ENCODE data around the gene EFCAB6. TPM values are rescaled to one million over a fixed set of nuclear protein-coding genes. Genes with fewer than 3 reads are reported as not detected.
A peak's percentile ranks its signal among the peaks of the same experiment; 100 is the strongest.

Gene EFCAB6, protein sequence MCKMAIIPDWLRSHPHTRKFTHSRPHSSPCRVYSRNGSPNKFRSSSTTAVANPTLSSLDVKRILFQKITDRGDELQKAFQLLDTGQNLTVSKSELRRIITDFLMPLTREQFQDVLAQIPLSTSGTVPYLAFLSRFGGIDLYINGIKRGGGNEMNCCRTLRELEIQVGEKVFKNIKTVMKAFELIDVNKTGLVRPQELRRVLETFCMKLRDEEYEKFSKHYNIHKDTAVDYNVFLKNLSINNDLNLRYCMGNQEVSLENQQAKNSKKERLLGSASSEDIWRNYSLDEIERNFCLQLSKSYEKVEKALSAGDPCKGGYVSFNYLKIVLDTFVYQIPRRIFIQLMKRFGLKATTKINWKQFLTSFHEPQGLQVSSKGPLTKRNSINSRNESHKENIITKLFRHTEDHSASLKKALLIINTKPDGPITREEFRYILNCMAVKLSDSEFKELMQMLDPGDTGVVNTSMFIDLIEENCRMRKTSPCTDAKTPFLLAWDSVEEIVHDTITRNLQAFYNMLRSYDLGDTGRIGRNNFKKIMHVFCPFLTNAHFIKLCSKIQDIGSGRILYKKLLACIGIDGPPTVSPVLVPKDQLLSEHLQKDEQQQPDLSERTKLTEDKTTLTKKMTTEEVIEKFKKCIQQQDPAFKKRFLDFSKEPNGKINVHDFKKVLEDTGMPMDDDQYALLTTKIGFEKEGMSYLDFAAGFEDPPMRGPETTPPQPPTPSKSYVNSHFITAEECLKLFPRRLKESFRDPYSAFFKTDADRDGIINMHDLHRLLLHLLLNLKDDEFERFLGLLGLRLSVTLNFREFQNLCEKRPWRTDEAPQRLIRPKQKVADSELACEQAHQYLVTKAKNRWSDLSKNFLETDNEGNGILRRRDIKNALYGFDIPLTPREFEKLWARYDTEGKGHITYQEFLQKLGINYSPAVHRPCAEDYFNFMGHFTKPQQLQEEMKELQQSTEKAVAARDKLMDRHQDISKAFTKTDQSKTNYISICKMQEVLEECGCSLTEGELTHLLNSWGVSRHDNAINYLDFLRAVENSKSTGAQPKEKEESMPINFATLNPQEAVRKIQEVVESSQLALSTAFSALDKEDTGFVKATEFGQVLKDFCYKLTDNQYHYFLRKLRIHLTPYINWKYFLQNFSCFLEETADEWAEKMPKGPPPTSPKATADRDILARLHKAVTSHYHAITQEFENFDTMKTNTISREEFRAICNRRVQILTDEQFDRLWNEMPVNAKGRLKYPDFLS (N-terminal part only)
- total RNA-seq (10 to 100 TPM; 41.3 to 81.5 TPM), polyA plus RNA-seq (ENCODE audit: insufficient read depth, low read depth, low replicate concordance) (108 TPM)
- long read RNA-seq, donor 1: 0 reads
- long read RNA-seq, donor 2: 0 reads

DNA sequence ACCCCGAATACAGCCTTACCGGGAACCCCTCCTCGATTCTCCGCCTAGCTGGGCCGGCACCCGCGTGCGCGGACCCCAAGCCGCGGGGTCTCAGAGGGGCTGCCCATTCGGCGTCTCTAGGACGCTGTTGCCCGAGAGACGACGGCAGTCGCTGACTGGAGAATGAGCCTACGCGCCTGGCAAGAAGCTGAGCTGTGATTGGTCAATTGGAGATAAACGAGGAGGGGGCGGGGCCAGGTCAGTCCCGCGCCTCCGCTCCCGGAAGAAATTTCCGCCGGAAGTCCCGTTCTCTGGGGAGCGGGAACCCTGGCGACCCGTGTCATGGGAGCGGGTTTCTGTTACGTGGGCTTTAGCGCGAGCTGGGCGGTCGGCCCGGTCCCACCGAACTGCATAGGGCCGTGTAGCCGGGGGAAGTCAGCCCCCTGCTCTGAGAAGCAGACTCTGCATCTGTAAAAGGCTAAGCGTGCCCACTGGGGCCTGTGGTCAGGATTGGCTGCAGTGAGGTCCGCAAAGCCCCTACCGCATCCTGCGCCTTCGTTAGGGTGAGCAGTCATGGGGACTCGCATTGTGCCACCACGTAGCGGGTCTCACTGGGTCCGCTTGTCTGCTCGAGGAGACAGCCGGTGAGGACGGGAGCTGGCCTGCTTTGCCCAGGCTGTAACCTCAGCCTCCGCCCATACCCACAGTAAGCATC, at the start of gene EFCAB6:
Gene EFCAB6, minus strand, starts transcription at position 157 of the 694 bp plus-strand sequence. CDS start 29,987 bp downstream, outside the sequence.
- no peaks in the 10 kb centered on the region for H3K27me3 ChIP-seq
- peak; percentile 97 for DNase-seq
- peaks cover 7% of the 10 kb centered on the region for H3K4me1 ChIP-seq
- H3K9me3 ChIP-seq: no peaks in the 10 kb centered on the region
- intact Hi-C loops (cut with DNase I; ENCODE audit: low total_unique reads): no loop called here
- TF ChIP-seq POLR2A (IDR thresholded peaks at IDR 0.05): no peak
- TF ChIP-seq, protein P1, sequence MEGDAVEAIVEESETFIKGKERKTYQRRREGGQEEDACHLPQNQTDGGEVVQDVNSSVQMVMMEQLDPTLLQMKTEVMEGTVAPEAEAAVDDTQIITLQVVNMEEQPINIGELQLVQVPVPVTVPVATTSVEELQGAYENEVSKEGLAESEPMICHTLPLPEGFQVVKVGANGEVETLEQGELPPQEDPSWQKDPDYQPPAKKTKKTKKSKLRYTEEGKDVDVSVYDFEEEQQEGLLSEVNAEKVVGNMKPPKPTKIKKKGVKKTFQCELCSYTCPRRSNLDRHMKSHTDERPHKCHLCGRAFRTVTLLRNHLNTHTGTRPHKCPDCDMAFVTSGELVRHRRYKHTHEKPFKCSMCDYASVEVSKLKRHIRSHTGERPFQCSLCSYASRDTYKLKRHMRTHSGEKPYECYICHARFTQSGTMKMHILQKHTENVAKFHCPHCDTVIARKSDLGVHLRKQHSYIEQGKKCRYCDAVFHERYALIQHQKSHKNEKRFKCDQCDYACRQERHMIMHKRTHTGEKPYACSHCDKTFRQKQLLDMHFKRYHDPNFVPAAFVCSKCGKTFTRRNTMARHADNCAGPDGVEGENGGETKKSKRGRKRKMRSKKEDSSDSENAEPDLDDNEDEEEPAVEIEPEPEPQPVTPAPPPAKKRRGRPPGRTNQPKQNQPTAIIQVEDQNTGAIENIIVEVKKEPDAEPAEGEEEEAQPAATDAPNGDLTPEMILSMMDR (IDR thresholded peaks at IDR 0.05): peak in 1 of 3 experiments; percentile 2
- peak within 1 kb of the TSS; percentile 48 to 71 for H3K27ac ChIP-seq
- H3K36me3 ChIP-seq (ENCODE audit: low read depth, missing control alignments): no peaks in the 10 kb centered on the region
- WGBS, 2 donors: 0 to 1% methylated on average over 12 to 55 of the region's 55 CpGs
- peak within 1 kb of the TSS; percentile 82 for H3K4me3 ChIP-seq

DNA sequence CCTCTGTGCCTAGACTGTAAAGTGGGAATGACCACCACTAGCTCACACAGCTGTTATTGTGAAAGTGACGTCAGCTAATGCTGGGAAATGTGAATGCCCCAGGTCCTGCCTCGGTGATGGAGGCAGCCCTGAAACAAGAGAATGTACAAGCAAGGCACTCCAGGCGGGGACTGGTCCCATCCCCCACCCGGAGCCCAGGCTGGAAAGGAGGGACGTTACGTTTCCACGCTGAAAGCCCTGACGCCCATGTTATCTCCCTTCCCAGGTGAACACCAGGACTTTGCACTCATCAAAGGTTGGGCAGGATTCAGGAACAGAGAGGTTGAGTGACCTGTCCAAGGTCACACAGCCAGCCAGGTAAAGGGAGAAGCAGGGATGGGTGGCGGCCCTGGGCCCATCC, 49.4 kb upstream of the EFCAB6 start:
- Histone ChIP-seq H3K27me3 (no peaks in the 10 kb centered on the region), H3K9me3 (no peaks in the 10 kb centered on the region), H3K4me1 (no peaks in the 10 kb centered on the region), H3K27ac (peak overlapping the region in 1 of 2 donors; percentile 15), H3K36me3 (ENCODE audit: low read depth, missing control alignments) (no peaks in the 10 kb centered on the region), H3K4me3 (peak overlapping the region; percentile 51 to 55)
- no peak for TF ChIP-seq POLR2A (IDR thresholded peaks at IDR 0.05)
- TF ChIP-seq, protein P1 (IDR thresholded peaks at IDR 0.05): no peak
- no peak for DNase-seq
- WGBS, 2 donors: 26 to 34% methylated on average over 6 to 9 of the region's 9 CpGs
- intact Hi-C loops (cut with DNase I; ENCODE audit: low total_unique reads): no loop called here

DNA sequence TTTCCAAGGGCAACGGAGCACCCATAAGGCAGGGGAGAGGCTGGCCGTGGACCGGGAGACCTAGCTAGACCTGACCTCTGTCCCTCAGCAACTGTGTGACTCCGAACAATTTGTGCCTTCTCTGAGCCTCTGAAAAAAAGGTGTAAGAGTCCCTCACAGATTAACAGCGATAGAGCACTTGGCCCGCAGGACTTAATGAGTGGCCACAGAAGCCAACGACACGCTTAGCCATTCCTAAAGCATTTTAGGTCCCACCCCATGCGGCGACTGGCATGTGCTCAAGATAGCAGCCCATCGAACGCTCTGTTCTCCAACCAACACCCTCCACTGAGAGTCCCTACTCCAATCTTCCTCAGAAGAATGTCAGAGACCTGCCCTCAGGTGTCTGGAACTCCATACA, 48.7 kb upstream of the EFCAB6 start:
- Histone ChIP-seq H3K4me1 (no peaks in the 10 kb centered on the region), H3K9me3 (no peaks in the 10 kb centered on the region), H3K36me3 (ENCODE audit: low read depth, missing control alignments) (no peaks in the 10 kb centered on the region), H3K4me3 (no peak overlapping the region), H3K27me3 (no peaks in the 10 kb centered on the region), H3K27ac (no peak overlapping the region)
- DNase-seq: no peak
- 59 to 83% methylated on average over 12 of the region's 12 CpGs for WGBS, 2 donors
- intact Hi-C loops (cut with DNase I; ENCODE audit: low total_unique reads): no loop called here
- TF ChIP-seq, protein P1 (IDR thresholded peaks at IDR 0.05): no peak
- TF ChIP-seq POLR2A (IDR thresholded peaks at IDR 0.05): no peak

DNA sequence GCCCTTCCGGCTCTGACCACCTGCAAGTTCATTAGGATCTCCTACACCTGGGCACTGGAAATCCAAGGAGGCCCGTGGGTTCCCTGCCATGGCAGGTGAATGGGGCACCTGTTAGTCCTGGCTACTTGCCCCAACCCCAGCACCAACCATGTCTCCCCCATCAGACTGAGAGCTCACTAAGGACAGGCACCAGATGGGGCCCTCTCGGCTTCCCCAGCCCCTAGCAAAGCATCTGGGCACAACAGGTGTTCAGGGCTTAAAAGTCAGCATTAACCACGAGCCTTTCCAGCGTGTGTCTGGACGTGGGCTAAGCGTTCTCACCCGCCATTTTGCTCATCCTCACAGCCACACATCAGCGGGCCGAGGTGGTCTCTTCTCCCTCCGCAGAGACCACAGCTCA, 48.0 kb upstream of the EFCAB6 start:
- intact Hi-C loops (cut with DNase I; ENCODE audit: low total_unique reads): no loop called here
- no peak for TF ChIP-seq POLR2A (IDR thresholded peaks at IDR 0.05)
- TF ChIP-seq, protein P1 (IDR thresholded peaks at IDR 0.05): no peak
- no peak for DNase-seq
- Histone ChIP-seq H3K4me1 (no peaks in the 10 kb centered on the region), H3K27ac (no peak overlapping the region), H3K9me3 (no peaks in the 10 kb centered on the region), H3K27me3 (no peaks in the 10 kb centered on the region), H3K36me3 (ENCODE audit: low read depth, missing control alignments) (no peaks in the 10 kb centered on the region), H3K4me3 (no peak overlapping the region)
- WGBS, 2 donors: 86 to 90% methylated on average over 10 to 11 of the region's 11 CpGs
